Posterior vena cava (tissue), 2 donors: ENCODE results near the gene ZNF98. TPM values are rescaled to one million over a fixed set of nuclear protein-coding genes. Genes with fewer than 3 reads are reported as not detected.

Experiments used
- DNase-seq: peaks from one replicate; pipeline ENCODE4 v3.0.0-alpha.2; 2020; ENCODE audit warnings: low spot score
- intact Hi-C, 2 donors: fragments of 100-400 bp; cut with DNase I; formaldehyde crosslinking; loops; one replicate each; pipeline versions ENCODE4 v1.14.1 to v1.14.2; 2022 to 2023
- long read RNA-seq, 2 donors: library from polyadenylated mRNA; unstranded; transcript quantifications; one replicate each; pipeline ENCODE4 v2.0.0, GENCODE V29; 2020 to 2021
- total RNA-seq, 2 donors: library from RNA; stranded (reverse); fragmentation: NEBNext Ultra II Directional; extraction: Animal tissue kit (Norgen Biotek cat#: 25700); gene quantifications; one replicate each; pipeline ENCODE4 v1.2.1, GENCODE V29; 2021
- donor health status: DM: yes; HTN: yes; CAD: no.
- donor health status: DM: yes; HTN: yes; CAD: no.

ZNF98 gene
- 1 to 10 TPM; 1.9 to 3.8 TPM for total RNA-seq
- long read RNA-seq, donor 1, partial matches to known transcripts = 0 of 2 reads
- long read RNA-seq, donor 1, other reads (novel, unspliced or antisense) = 2 of 2 reads
- long read RNA-seq, donor 2, partial matches to known transcripts = 0 of 1 reads
- long read RNA-seq, donor 2, other reads (novel, unspliced or antisense) = 0 of 1 reads

DNA sequence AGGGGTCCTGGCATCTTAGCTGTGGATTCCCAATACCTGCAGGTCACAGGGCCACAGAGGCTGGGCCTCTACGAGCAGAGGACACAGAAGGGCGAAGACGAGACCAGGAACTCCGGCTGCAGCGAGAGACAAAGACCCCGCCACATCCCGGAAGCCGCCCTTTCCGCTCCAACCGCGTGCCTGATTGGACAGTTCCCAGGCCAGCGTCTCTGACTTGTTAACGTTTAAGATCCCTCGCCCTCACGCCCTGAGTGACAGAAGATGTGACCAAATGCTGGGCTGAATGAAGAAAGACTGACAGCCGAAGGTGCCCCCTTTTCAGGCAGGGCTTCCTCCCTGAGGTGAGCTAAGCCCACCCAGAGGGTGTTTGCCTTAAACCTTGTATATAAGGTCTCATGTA lies at the start of gene ZNF98:
Gene ZNF98 (minus strand): TSS at position 136 of the 400 bp plus-strand sequence. CDS start 122 bp downstream, at position 14.
- intact Hi-C loops = no loop called here

DNA sequence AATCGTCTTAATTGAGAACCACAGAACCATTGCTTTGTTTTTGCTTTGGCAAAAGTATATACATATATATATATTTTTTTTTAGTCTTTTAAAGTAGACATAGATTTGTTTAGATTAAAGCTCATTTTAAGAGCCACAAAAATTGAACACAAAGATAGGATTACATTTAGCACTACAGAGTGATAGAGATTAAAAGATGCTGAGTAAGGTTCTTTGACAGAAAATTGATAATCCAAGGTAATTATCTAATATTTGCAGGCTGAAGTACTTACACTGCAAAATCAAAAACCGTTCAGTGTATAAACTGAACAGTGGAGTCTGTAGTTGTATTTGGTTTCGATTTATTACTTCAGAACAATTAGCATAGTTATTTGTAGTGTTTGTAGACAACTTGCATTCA lies 24.5 kb upstream of the ZNF98 start:
- no peak for DNase-seq
- intact Hi-C loops = no loop called here

More for the DNA sequence above, at the start of gene ZNF98:
- DNase-seq = no peak

DNA sequence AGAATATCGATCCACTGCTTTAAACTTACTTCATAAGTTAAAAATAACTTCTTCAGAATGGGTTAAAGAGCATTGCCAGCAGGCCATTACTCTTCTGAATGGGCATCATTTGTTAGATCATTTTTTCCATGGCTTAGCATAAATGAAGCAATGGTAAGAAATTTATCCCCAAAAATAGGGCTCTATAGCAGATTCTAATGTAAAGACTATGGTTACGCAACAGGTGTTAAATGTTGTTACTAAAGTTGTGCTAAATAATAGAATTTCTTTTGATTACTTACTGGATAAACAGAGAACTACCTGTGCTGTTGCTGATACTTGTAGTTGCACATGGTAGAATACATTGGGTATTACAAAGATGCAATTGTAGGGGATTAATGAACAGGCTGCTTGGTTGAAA lies 15.9 kb upstream of the ZNF98 start:
- no peak for DNase-seq
- intact Hi-C loops = no loop called here

DNA sequence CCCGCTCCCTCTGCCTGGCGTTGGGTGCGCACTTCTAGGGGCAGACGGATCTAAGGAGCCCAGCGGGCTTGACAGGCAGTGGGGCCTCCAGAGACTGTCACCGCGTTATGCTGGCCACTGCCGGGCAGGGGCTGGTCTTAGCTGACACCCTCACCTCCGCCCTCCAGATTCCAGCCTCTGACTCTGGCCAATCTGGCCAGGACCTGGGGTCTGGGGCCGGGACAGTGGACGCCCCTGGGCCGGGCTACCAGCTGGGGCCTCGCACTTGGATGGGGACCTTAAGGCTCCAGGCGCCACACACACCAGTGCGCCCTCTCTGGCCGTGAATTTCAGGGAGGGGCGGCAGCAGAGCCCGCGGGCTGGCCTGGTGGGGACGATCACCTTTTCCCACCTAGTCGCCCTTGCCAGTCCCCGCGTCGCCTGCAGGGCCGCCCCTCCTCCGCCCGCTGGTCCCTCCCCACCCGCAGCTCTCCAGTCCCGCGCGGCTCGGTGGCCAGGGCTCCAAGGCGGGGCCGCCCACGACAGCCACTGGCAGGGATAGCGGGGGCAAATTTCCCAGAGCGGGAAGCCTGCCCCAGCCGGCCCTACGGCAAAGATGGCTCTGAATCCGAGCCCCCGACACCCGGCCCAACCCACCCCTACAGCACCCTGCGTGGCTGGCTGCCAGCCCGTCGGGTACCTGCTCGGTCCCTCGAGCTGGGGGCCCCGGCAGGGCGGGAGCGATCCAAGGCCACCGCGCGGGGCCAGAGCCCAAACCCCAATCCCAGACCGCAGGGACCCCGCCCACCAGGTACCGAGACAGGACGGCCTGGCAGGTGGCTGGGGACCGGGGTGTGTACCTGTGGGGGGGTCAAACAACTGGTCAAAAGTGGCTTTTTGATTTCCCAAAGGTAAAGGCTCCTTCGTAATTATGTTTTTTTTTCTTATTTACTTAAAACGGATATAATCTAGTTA lies 6.1 kb upstream of the ZNF98 start:
- no peak for DNase-seq
- intact Hi-C loops = no loop called here

DNA sequence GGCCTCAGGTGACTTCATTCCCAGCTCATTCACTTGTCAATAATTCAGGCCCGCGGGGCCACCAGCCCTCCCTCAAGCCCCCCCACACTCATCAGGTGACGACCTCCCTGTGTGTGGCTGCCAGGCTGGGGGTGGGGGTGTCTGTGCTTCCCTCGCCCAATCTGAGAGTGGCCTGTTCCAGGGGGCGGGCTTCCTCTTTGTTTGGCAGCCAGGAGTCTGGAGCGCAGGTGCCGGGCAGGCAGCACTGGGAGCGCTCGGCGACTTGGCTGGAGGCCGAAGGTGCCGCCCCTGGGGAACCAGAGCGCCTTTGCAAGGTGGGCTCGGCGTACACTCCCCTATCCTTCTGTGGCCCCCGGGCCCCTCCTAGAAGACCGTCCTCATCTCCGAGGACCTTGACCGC lies 5.4 kb upstream of the ZNF98 start:
- DNase-seq = no peak
- intact Hi-C loops = no loop called here

DNA sequence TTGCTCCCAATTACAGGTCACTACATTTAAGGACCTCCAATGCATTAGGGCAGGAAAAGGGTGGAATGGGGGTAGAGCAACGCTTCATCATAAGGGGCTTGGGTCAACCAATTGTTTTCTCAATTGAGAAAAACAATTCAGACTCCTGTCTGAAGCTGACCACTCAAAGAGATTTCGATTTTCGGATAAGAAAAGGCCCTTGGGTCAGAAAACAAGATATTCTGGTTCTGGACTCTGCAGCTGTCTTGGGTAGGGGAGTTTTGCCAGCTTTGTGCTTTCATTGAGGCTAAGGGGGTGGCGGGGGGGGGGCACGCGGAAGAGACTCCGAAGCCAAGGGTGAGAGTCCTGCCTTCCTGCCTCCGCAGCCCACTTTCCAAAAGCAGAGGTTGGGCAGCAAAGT lies 4.8 kb upstream of the ZNF98 start:
- intact Hi-C loops = no loop called here
- no peak for DNase-seq

DNA sequence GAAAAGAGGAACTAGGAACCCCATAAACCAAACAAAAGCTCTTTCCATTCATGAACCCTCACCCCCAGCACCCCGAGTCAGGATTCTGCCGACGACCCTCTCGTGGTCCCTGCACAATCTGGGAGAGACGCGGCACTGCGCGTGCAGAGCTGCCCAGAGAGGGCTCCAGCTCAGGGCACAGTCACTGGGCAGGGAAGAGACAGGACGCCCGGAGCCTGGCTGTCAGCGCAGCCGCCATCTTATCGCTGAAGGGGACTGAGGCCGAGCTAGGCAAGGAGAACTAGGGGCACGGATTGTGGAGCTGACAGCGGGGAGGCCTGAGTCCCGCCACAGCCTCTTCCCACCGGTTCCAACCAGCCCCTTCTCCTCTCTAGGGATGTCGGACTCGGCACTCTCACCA lies 349 bp downstream of the ZNF98 start:
- DNase-seq = no peak
- intact Hi-C loops = no loop called here

DNA sequence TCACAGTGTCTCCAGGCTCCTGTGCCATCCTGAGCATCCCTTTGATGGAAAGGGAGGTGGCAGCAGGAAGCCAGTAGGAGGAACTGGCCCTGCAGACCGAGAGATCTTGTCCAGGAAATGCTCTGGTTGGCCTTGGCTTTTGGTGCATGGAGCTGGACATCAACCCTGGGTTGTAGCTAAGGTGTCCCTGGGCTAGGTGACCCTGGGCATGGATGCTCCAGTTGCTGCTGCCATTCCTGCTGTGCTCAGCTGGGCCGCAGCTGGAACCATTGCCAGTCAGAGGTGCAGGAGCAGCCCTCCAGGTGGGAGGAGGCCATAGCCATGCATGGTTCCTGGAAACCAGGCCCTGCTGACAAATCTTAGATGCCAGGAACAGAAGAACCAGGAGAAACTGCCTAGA lies 67.5 kb downstream of the ZNF98 start:
- DNase-seq = no peak
- intact Hi-C loops = no loop called here

Other genes with a start within 250 kb of the ZNF98 start
- 1 to 10 TPM; 2.3 to 3.0 TPM for gene ZNF676, start 225.4 kb downstream of the ZNF98 start, total RNA-seq
- gene ZNF729, start 135.9 kb downstream of the ZNF98 start, total RNA-seq = not detected
- under 1 TPM; 0.23 to 0.33 TPM for gene ZNF492, start 212.0 kb upstream of the ZNF98 start, total RNA-seq